Endothelial cell of umbilical vein (primary cell): ENCODE measurements around the gene CAPZA2.

Experiments used
- EZH2 ChIP-seq: IDR thresholded peaks from 2 replicates; pipeline ENCODE4 v1.6.1; 2012; ENCODE audit warnings: borderline replicate concordance, low read depth, mild to moderate bottlenecking, moderate library complexity, low read length, inconsistent platforms; ENCODE audit not compliant: severe bottlenecking
- FOS ChIP-seq: IDR thresholded peaks from 2 replicates; pipeline ENCODE4 v1.6.1; 2011; ENCODE audit warnings: mild to moderate bottlenecking, low read length, moderate library complexity, borderline replicate concordance; ENCODE audit not compliant: insufficient read depth
- GATA2 ChIP-seq: IDR thresholded peaks from 2 replicates; pipeline ENCODE4 v1.7.0; 2011; ENCODE audit warnings: low read depth, mild to moderate bottlenecking, moderate library complexity, mixed read lengths, low read length; ENCODE audit not compliant: insufficient read length, insufficient read depth
- JUN ChIP-seq: IDR thresholded peaks from 2 replicates; pipeline ENCODE4 v1.6.1; 2011; ENCODE audit warnings: borderline replicate concordance, low read depth; ENCODE audit not compliant: insufficient read length, insufficient read depth
- MYC ChIP-seq: IDR thresholded peaks from one replicate; pipeline ENCODE4 v1.6.1; 2011; ENCODE audit warnings: mild to moderate bottlenecking, low read depth, low read length
- POLR2A ChIP-seq: IDR thresholded peaks from 2 replicates; pipeline ENCODE4 v1.6.1; 2012; ENCODE audit warnings: low read depth, mild to moderate bottlenecking, control low read depth, low read length
- POLR2AphosphoS5 ChIP-seq: IDR thresholded peaks from 2 replicates; pipeline ENCODE4 v1.6.1; 2012; ENCODE audit warnings: low read depth, mild to moderate bottlenecking, control low read depth, low read length, moderate library complexity; ENCODE audit not compliant: insufficient read depth
- TF ChIP-seq, protein P1 (sequence below), 2 donors: IDR thresholded peaks; 1 replicate in 1 of 2; 2 replicates in 1 of 2; pipeline ENCODE4 v1.5.1; 2011; ENCODE audit warnings: low read length in 2 of 2, mild to moderate bottlenecking in 2 of 2, moderate library complexity in 2 of 2, control low read depth in 1 of 2, inconsistent platforms in 1 of 2, low read depth in 1 of 2; ENCODE audit not compliant: insufficient read depth in 1 of 2; ENCODE audit errors: extremely low read depth in 1 of 2
- TF ChIP-seq, protein P2 (sequence below): IDR thresholded peaks from 2 replicates; pipeline ENCODE4 v1.6.1; 2011; ENCODE audit not compliant: insufficient read depth, insufficient read length

DNA sequence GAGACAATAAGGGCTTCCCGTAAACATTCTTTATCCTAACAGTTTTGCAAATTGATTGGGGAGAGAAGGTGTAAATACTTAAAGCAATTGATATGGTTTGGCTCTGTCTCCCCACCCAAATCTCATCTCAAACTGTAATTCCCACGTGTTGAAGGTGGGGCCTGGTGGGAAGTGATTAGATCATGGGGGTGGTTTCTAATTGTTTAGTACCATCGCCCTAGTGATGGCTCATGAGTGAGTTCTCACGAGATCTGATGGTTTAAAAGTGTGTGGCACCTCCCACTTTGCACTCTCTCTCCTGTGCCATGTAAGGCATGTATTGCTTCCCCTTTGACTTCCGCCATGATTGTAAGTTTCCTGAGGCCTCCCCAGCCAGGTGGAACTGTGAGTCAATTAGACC is 22.1 kb upstream of the CAPZA2 start:
- TF ChIP-seq EZH2 (no peak), MYC (no peak), POLR2AphosphoS5 (no peak), POLR2A (no peak), JUN (no peak), FOS (no peak), GATA2 (no peak)
- TF ChIP-seq, protein P1, sequence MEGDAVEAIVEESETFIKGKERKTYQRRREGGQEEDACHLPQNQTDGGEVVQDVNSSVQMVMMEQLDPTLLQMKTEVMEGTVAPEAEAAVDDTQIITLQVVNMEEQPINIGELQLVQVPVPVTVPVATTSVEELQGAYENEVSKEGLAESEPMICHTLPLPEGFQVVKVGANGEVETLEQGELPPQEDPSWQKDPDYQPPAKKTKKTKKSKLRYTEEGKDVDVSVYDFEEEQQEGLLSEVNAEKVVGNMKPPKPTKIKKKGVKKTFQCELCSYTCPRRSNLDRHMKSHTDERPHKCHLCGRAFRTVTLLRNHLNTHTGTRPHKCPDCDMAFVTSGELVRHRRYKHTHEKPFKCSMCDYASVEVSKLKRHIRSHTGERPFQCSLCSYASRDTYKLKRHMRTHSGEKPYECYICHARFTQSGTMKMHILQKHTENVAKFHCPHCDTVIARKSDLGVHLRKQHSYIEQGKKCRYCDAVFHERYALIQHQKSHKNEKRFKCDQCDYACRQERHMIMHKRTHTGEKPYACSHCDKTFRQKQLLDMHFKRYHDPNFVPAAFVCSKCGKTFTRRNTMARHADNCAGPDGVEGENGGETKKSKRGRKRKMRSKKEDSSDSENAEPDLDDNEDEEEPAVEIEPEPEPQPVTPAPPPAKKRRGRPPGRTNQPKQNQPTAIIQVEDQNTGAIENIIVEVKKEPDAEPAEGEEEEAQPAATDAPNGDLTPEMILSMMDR (IDR thresholded peaks at IDR 0.05; ENCODE audit: extremely low read depth in 1 of 2, insufficient read depth in 1 of 2, low read depth in 1 of 2, low read length in 2 of 2), result no peak
- TF ChIP-seq, protein P2, sequence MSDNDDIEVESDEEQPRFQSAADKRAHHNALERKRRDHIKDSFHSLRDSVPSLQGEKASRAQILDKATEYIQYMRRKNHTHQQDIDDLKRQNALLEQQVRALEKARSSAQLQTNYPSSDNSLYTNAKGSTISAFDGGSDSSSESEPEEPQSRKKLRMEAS, result no peak
